ENCODE data around the gene INHBC. TPM values are rescaled to one million over a fixed set of nuclear protein-coding genes. Genes with fewer than 3 reads are reported as not detected.

INHBC gene
- total RNA-seq, 1 experiment from 2014 or later: not detected

GRCh38 chr12:57470970-57471656, 36.5 kb downstream of the INHBC start:
- BruUV-seq (replicated peaks): no TSS peak
- ATAC-seq (no peak), DNase-seq (ENCODE audit: low read depth, low spot score) (no peak)
- Histone ChIP-seq H3K4me3 (ENCODE audit: low read depth in 2 of 2, low read length in 2 of 2) (no peak overlapping the region), H3K27ac (ENCODE audit: low read length) (no peak overlapping the region), H3K9me3 (ENCODE audit: control insufficient read depth, insufficient read depth, low read depth, low read length) (no peaks in the 10 kb centered on the region), H3K36me3 (ENCODE audit: control insufficient read depth, insufficient read depth, low read length) (no peaks in the 10 kb centered on the region), H3K27me3 (ENCODE audit: control insufficient read depth, insufficient read depth, low read length) (0 out of 2 replicates have a peak, but pooled peaks cover 2% of the 10 kb centered on the region), H3K4me1 (ENCODE audit: control insufficient read depth, insufficient read depth, low read length) (no peaks in the 10 kb centered on the region; the same call in 1 of the 2 replicates)
- intact Hi-C loops (cut with micrococcal nuclease; ENCODE audit: unreplicated experiment): no loop called here
- ChIA-PET CTCF (no interaction called here), POLR2A (no interaction called here)
- in situ Hi-C loops (cut with HindIII; ENCODE audit: low pct_unique_long_range_greater_than_20kb, low sequenced_read_pairs): no loop called here
- TF ChIP-seq TCF7L2 (IDR thresholded peaks at IDR 0.05; ENCODE audit: low read depth, low read length): no peak
- TF ChIP-seq, protein P1, sequence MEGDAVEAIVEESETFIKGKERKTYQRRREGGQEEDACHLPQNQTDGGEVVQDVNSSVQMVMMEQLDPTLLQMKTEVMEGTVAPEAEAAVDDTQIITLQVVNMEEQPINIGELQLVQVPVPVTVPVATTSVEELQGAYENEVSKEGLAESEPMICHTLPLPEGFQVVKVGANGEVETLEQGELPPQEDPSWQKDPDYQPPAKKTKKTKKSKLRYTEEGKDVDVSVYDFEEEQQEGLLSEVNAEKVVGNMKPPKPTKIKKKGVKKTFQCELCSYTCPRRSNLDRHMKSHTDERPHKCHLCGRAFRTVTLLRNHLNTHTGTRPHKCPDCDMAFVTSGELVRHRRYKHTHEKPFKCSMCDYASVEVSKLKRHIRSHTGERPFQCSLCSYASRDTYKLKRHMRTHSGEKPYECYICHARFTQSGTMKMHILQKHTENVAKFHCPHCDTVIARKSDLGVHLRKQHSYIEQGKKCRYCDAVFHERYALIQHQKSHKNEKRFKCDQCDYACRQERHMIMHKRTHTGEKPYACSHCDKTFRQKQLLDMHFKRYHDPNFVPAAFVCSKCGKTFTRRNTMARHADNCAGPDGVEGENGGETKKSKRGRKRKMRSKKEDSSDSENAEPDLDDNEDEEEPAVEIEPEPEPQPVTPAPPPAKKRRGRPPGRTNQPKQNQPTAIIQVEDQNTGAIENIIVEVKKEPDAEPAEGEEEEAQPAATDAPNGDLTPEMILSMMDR (IDR thresholded peaks at IDR 0.05): no peak
- TF ChIP-seq, protein P2, sequence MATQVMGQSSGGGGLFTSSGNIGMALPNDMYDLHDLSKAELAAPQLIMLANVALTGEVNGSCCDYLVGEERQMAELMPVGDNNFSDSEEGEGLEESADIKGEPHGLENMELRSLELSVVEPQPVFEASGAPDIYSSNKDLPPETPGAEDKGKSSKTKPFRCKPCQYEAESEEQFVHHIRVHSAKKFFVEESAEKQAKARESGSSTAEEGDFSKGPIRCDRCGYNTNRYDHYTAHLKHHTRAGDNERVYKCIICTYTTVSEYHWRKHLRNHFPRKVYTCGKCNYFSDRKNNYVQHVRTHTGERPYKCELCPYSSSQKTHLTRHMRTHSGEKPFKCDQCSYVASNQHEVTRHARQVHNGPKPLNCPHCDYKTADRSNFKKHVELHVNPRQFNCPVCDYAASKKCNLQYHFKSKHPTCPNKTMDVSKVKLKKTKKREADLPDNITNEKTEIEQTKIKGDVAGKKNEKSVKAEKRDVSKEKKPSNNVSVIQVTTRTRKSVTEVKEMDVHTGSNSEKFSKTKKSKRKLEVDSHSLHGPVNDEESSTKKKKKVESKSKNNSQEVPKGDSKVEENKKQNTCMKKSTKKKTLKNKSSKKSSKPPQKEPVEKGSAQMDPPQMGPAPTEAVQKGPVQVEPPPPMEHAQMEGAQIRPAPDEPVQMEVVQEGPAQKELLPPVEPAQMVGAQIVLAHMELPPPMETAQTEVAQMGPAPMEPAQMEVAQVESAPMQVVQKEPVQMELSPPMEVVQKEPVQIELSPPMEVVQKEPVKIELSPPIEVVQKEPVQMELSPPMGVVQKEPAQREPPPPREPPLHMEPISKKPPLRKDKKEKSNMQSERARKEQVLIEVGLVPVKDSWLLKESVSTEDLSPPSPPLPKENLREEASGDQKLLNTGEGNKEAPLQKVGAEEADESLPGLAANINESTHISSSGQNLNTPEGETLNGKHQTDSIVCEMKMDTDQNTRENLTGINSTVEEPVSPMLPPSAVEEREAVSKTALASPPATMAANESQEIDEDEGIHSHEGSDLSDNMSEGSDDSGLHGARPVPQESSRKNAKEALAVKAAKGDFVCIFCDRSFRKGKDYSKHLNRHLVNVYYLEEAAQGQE (IDR thresholded peaks at IDR 0.05; ENCODE audit: insufficient read depth in 1 of 2, low read depth in 2 of 2, low read length in 1 of 2): no peak
- no peak for TF ChIP-seq SIN3A (IDR thresholded peaks at IDR 0.05; ENCODE audit: borderline replicate concordance, insufficient read depth, low read depth, low read length)
- no peak for TF ChIP-seq POLR2AphosphoS5 (IDR thresholded peaks at IDR 0.05; ENCODE audit: low read depth, low read length)

DNA sequence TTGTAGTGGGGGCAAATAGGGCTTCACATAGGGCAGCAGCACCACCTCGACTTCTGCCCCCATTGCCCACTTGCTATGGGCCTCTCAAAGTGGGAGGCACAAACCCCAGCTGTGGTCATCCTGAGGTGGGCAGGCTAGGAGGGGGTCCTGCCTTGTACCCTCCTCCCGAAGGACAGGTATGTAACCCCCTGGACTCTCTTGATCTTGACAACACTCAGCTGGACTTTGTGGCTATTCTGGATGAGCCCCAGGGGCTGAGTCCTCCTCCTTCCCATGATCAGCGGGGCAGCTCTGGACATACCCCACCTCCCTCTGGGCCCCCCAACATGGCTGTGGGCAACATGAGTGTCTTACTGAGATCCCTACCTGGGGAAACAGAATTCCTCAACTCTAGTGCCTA, 37.1 kb downstream of the INHBC start:
- ChIA-PET CTCF (no interaction called here), POLR2A (no interaction called here)
- intact Hi-C loops (cut with micrococcal nuclease; ENCODE audit: unreplicated experiment): no loop called here
- H3K27me3 ChIP-seq (ENCODE audit: control insufficient read depth, insufficient read depth, low read length): peaks cover 2% of the 10 kb centered on the region; the same call in 1 of the 2 replicates
- BruUV-seq (replicated peaks): no TSS peak
- no peak overlapping the region for H3K27ac ChIP-seq (ENCODE audit: low read length)
- ATAC-seq: no peak
- H3K4me1 ChIP-seq (ENCODE audit: control insufficient read depth, insufficient read depth, low read length): no peaks in the 10 kb centered on the region; the same call in 1 of the 2 replicates
- in situ Hi-C loops (cut with HindIII; ENCODE audit: low pct_unique_long_range_greater_than_20kb, low sequenced_read_pairs): no loop called here
- no peak for TF ChIP-seq SIN3A (IDR thresholded peaks at IDR 0.05; ENCODE audit: borderline replicate concordance, insufficient read depth, low read depth, low read length)
- TF ChIP-seq, protein P1 (IDR thresholded peaks at IDR 0.05): no peak
- no peak for TF ChIP-seq TCF7L2 (IDR thresholded peaks at IDR 0.05; ENCODE audit: low read depth, low read length)
- TF ChIP-seq, protein P2 (IDR thresholded peaks at IDR 0.05; ENCODE audit: insufficient read depth in 1 of 2, low read depth in 2 of 2, low read length in 1 of 2): no peak
- TF ChIP-seq POLR2AphosphoS5 (IDR thresholded peaks at IDR 0.05; ENCODE audit: low read depth, low read length): no peak
- no peaks in the 10 kb centered on the region for H3K36me3 ChIP-seq (ENCODE audit: control insufficient read depth, insufficient read depth, low read length)
- no peaks in the 10 kb centered on the region for H3K9me3 ChIP-seq (ENCODE audit: control insufficient read depth, insufficient read depth, low read depth, low read length)
- no peak for DNase-seq (ENCODE audit: low read depth, low spot score)
- H3K4me3 ChIP-seq (ENCODE audit: low read depth in 2 of 2, low read length in 2 of 2): no peak overlapping the region
